ENCODE data around the gene GALNT18. TPM values are rescaled to one million over a fixed set of nuclear protein-coding genes. Genes with fewer than 3 reads are reported as not detected.

Gene GALNT18
- total and polyA plus RNA-seq, 3 experiments from 2014 or later, result 1.3 TPM; not detected in 1

DNA sequence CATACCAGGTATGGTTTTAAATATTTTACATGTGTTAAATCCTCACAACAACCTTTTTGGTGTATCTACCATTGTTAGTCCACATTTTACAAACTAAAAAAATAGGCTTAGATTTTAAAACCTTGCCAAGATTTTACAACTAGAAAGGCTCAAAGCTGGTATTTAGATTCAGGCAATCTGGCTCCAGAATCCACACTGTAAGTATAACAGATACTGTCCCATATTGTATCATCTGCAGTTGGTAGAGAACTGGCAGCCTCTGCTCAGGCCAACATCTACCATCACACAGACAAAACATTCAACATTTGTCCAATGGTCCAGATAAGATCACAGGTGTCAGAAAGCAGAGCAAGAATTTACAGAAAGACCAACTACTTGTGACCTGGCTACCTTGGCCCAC is 299.7 kb downstream of the GALNT18 start:
- DNase-seq, result no peak
- no peaks in the 10 kb centered on the region for H3K4me1 ChIP-seq (ENCODE audit: insufficient read depth, low read length)
- H3K36me3 ChIP-seq (ENCODE audit: insufficient read depth, low read length), result no peaks in the 10 kb centered on the region
- Mint-ChIP-seq H3K4me3 (no peak overlapping the region), H3K4me1 (no peaks in the 10 kb centered on the region), H3K9me3 (peaks cover 0 to 8% (median 2%) of the 10 kb centered on the region in 5 donors), H3K36me3 (no peaks in the 10 kb centered on the region), H3K27ac (no peak overlapping the region), H3K27me3 (peaks cover 7% of the 10 kb centered on the region in 2 donors)
- no peaks in the 10 kb centered on the region for H3K9me3 ChIP-seq (ENCODE audit: low read length)
- no peak overlapping the region for H3K4me3 ChIP-seq (ENCODE audit: low read length)
- no peaks in the 10 kb centered on the region for H3K27me3 ChIP-seq (ENCODE audit: insufficient read depth, low read length, poor library complexity, severe bottlenecking)
- ChIA-PET POLR2A (no interaction called here), CTCF (no interaction called here)
- H3K27ac ChIP-seq (ENCODE audit: low read depth, low read length), result no peak overlapping the region

GRCh38 chr11:11320825-11321224 is 301.0 kb downstream of the GALNT18 start:
- Histone ChIP-seq H3K27ac (ENCODE audit: low read depth, low read length) (no peak overlapping the region), H3K4me3 (ENCODE audit: low read length) (no peak overlapping the region), H3K9me3 (ENCODE audit: low read length) (no peaks in the 10 kb centered on the region), H3K4me1 (ENCODE audit: insufficient read depth, low read length) (no peaks in the 10 kb centered on the region), H3K36me3 (ENCODE audit: insufficient read depth, low read length) (no peaks in the 10 kb centered on the region), H3K27me3 (ENCODE audit: insufficient read depth, low read length, poor library complexity, severe bottlenecking) (no peaks in the 10 kb centered on the region)
- no peak for DNase-seq
- H3K4me1 Mint-ChIP-seq, result no peaks in the 10 kb centered on the region
- peaks cover 0 to 8% (median 2%) of the 10 kb centered on the region in 5 donors for H3K9me3 Mint-ChIP-seq
- H3K27ac Mint-ChIP-seq, result no peak overlapping the region
- no peaks in the 10 kb centered on the region for H3K36me3 Mint-ChIP-seq
- no peak overlapping the region for H3K4me3 Mint-ChIP-seq
- H3K27me3 Mint-ChIP-seq, result peaks cover 0 to 3% of the 10 kb centered on the region in 2 donors
- CTCF ChIA-PET, result no interaction called here
- POLR2A ChIA-PET, result no interaction called here

GRCh38 chr11:11318961-11319360 is 302.8 kb downstream of the GALNT18 start:
- no peaks in the 10 kb centered on the region for H3K4me1 ChIP-seq (ENCODE audit: insufficient read depth, low read length)
- no peaks in the 10 kb centered on the region for H3K4me1 Mint-ChIP-seq
- H3K27me3 ChIP-seq (ENCODE audit: insufficient read depth, low read length, poor library complexity, severe bottlenecking), result no peaks in the 10 kb centered on the region
- no peak overlapping the region for H3K27ac Mint-ChIP-seq
- ChIA-PET POLR2A (no interaction called here), CTCF (no interaction called here)
- DNase-seq, result no peak
- no peak overlapping the region for H3K4me3 ChIP-seq (ENCODE audit: low read length)
- peaks cover 0 to 8% (median 2%) of the 10 kb centered on the region in 5 donors for H3K9me3 Mint-ChIP-seq
- H3K36me3 ChIP-seq (ENCODE audit: insufficient read depth, low read length), result no peaks in the 10 kb centered on the region
- H3K27ac ChIP-seq (ENCODE audit: low read depth, low read length), result no peak overlapping the region
- no peaks in the 10 kb centered on the region for H3K9me3 ChIP-seq (ENCODE audit: low read length)
- H3K4me3 Mint-ChIP-seq, result no peak overlapping the region
- H3K36me3 Mint-ChIP-seq, result no peaks in the 10 kb centered on the region
- peaks cover 0 to 3% of the 10 kb centered on the region in 2 donors for H3K27me3 Mint-ChIP-seq

DNA sequence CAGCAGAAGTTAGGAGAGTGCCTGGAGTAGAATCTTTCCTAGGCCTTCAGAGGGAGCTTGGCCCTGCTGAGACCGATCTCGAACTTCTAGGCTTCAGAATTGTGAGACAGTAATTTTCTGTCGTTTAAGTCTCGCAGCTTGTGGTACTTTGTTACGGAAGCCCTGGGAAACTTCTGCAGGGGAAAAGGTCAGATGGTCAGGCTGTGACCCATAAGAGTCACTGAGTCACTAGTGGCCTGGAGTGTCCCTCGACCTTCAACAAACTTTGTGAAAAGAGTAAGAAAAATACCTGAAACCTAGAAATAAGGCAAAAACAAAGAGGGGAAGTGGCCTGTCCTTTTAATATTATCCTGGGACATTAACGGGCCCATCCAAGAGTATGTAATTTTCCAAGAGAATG is 303.3 kb downstream of the GALNT18 start:
- no peaks in the 10 kb centered on the region for H3K4me1 Mint-ChIP-seq
- Histone ChIP-seq H3K36me3 (ENCODE audit: insufficient read depth, low read length) (no peaks in the 10 kb centered on the region), H3K27me3 (ENCODE audit: insufficient read depth, low read length, poor library complexity, severe bottlenecking) (no peaks in the 10 kb centered on the region), H3K4me1 (ENCODE audit: insufficient read depth, low read length) (no peaks in the 10 kb centered on the region), H3K4me3 (ENCODE audit: low read length) (no peak overlapping the region), H3K27ac (ENCODE audit: low read depth, low read length) (no peak overlapping the region), H3K9me3 (ENCODE audit: low read length) (no peaks in the 10 kb centered on the region)
- peaks cover 0 to 3% of the 10 kb centered on the region in 2 donors for H3K27me3 Mint-ChIP-seq
- H3K36me3 Mint-ChIP-seq, result no peaks in the 10 kb centered on the region
- H3K27ac Mint-ChIP-seq, result no peak overlapping the region
- ChIA-PET POLR2A (no interaction called here), CTCF (no interaction called here)
- H3K9me3 Mint-ChIP-seq, result peaks cover 0 to 8% (median 2%) of the 10 kb centered on the region in 5 donors
- DNase-seq, result no peak
- no peak overlapping the region for H3K4me3 Mint-ChIP-seq

GRCh38 chr11:11316651-11317230 is 305.1 kb downstream of the GALNT18 start:
- no peaks in the 10 kb centered on the region for H3K27me3 ChIP-seq (ENCODE audit: insufficient read depth, low read length, poor library complexity, severe bottlenecking)
- ChIA-PET POLR2A (no interaction called here), CTCF (no interaction called here)
- no peak for DNase-seq
- Mint-ChIP-seq H3K36me3 (no peaks in the 10 kb centered on the region), H3K9me3 (peaks cover 0 to 1% (median 0%) of the 10 kb centered on the region in 5 donors), H3K4me3 (no peak overlapping the region), H3K27ac (no peak overlapping the region), H3K4me1 (no peaks in the 10 kb centered on the region), H3K27me3 (peaks cover 0 to 5% of the 10 kb centered on the region in 2 donors)
- no peaks in the 10 kb centered on the region for H3K9me3 ChIP-seq (ENCODE audit: low read length)
- H3K4me1 ChIP-seq (ENCODE audit: insufficient read depth, low read length), result no peaks in the 10 kb centered on the region
- H3K4me3 ChIP-seq (ENCODE audit: low read length), result no peak overlapping the region
- H3K27ac ChIP-seq (ENCODE audit: low read depth, low read length), result no peak overlapping the region
- H3K36me3 ChIP-seq (ENCODE audit: insufficient read depth, low read length), result no peaks in the 10 kb centered on the region

DNA sequence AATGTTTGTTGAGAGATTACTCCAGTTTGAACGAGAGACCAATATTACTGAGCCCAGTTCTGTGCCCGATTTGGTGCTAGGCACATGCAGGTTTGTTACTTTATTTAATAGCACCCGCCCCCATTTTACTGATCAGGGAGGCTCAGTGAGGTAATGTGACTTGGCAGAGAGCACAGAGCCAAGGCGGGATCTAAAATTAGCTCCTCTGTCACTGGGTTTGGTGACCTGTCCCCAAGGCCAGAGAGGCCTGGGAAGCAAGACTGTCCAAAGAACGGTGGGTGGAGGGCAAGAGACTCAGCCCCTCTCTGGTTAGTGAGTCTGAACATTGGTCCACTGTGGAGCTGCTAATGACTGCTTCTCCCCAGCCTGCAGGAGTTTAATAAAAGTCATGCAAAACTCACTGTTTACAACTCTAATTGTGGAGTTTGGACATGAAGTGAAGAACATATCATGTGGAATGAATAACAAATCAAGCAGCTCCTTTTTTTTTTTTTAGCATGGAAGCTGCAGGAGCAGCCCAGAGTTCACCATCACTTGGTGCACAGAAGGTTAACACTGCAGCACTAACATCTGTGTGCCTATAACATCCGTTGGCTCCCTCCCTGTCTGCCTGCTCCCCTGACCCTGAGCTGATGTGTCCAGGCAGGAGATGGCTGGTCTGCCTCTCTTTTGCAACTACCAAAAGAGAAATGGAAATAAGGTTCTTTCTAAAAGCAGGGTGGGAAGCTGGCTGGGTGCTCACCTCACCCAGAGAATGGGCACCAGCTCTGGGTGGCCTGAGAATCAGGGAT is 307.7 kb downstream of the GALNT18 start:
- ChIA-PET CTCF (no interaction called here), POLR2A (no interaction called here)
- Mint-ChIP-seq H3K9me3 (peaks cover 0 to 1% (median 0%) of the 10 kb centered on the region in 5 donors), H3K27ac (peak overlapping the region in 1 of 8 donors; percentile 25), H3K4me3 (no peak overlapping the region), H3K36me3 (no peaks in the 10 kb centered on the region), H3K4me1 (peaks cover 6 to 7% (median 6%) of the 10 kb centered on the region in 3 donors), H3K27me3 (peaks cover 0 to 8% of the 10 kb centered on the region in 2 donors)
- DNase-seq, result no peak
- no peaks in the 10 kb centered on the region for H3K36me3 ChIP-seq (ENCODE audit: insufficient read depth, low read length)
- no peak overlapping the region for H3K27ac ChIP-seq (ENCODE audit: low read depth, low read length)
- no peaks in the 10 kb centered on the region for H3K4me1 ChIP-seq (ENCODE audit: insufficient read depth, low read length)
- no peaks in the 10 kb centered on the region for H3K9me3 ChIP-seq (ENCODE audit: low read length)
- no peaks in the 10 kb centered on the region for H3K27me3 ChIP-seq (ENCODE audit: insufficient read depth, low read length, poor library complexity, severe bottlenecking)
- no peak overlapping the region for H3K4me3 ChIP-seq (ENCODE audit: low read length)

DNA sequence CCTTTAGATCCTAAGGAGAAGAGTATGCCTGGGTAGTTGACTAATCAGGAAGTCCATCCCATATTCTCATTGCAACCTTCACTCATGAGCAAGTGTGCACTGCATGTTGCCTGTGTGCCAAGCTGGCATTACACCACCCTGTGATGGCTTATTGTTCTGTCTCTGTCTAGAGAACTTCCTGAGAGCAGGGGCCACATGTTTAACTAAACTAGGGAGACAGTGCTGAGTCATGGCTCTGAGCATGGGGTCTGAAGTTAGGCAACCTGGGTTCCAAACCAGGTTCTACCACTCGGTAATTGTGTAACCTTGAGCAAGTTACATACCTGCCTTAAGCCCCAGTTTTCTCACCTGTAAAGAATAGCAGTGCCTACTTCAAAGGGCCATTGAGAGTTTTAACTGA is 308.4 kb downstream of the GALNT18 start:
- Histone ChIP-seq H3K9me3 (ENCODE audit: low read length) (no peaks in the 10 kb centered on the region), H3K27ac (ENCODE audit: low read depth, low read length) (no peak overlapping the region), H3K27me3 (ENCODE audit: insufficient read depth, low read length, poor library complexity, severe bottlenecking) (no peaks in the 10 kb centered on the region), H3K4me3 (ENCODE audit: low read length) (no peak overlapping the region), H3K4me1 (ENCODE audit: insufficient read depth, low read length) (no peaks in the 10 kb centered on the region), H3K36me3 (ENCODE audit: insufficient read depth, low read length) (no peaks in the 10 kb centered on the region)
- Mint-ChIP-seq H3K36me3 (no peaks in the 10 kb centered on the region), H3K4me1 (peaks cover 6 to 7% (median 6%) of the 10 kb centered on the region in 3 donors), H3K27ac (no peak overlapping the region), H3K9me3 (peaks cover 0 to 1% (median 0%) of the 10 kb centered on the region in 5 donors), H3K4me3 (no peak overlapping the region), H3K27me3 (peaks cover 0 to 8% of the 10 kb centered on the region in 2 donors)
- no peak for DNase-seq
- ChIA-PET CTCF (no interaction called here), POLR2A (no interaction called here)

GRCh38 chr11:11312738-11313137 is 309.1 kb downstream of the GALNT18 start:
- H3K27me3 ChIP-seq (ENCODE audit: insufficient read depth, low read length, poor library complexity, severe bottlenecking), result no peaks in the 10 kb centered on the region
- no peaks in the 10 kb centered on the region for H3K9me3 ChIP-seq (ENCODE audit: low read length)
- POLR2A ChIA-PET, result no interaction called here
- Mint-ChIP-seq H3K27ac (no peak overlapping the region), H3K9me3 (peaks cover 0 to 1% (median 0%) of the 10 kb centered on the region in 5 donors), H3K4me1 (peaks cover 6 to 7% (median 6%) of the 10 kb centered on the region in 3 donors), H3K36me3 (no peaks in the 10 kb centered on the region), H3K27me3 (peaks cover 0 to 8% of the 10 kb centered on the region in 2 donors), H3K4me3 (peak overlapping the region in 1 of 7 donors; percentile 7)
- no peak overlapping the region for H3K4me3 ChIP-seq (ENCODE audit: low read length)
- H3K4me1 ChIP-seq (ENCODE audit: insufficient read depth, low read length), result no peaks in the 10 kb centered on the region
- no peak overlapping the region for H3K27ac ChIP-seq (ENCODE audit: low read depth, low read length)
- H3K36me3 ChIP-seq (ENCODE audit: insufficient read depth, low read length), result no peaks in the 10 kb centered on the region
- DNase-seq, result no peak
- CTCF ChIA-PET, result no interaction called here
